Measurements from ENCODE around the gene ZC3H10. TPM values are rescaled to one million over a fixed set of nuclear protein-coding genes. Genes with fewer than 3 reads are reported as not detected.
"Not testable (repeated sequence)": the region's sequence is repeated elsewhere in the genome, so short reads cannot be mapped to it uniquely, and the experiment has no call there.

The ZC3H10 gene
- total RNA-seq, 2 donors from 2014 or later, result 3.5 to 4.1 TPM

- intact Hi-C loops (cut with DNase I, micrococcal nuclease), result no loop called here
- DNase-seq, result peak in 1 of 2 donors; percentile 63
- ATAC-seq, result peak; percentile 87
These were observed 28.7 kb downstream of the ZC3H10 start for GRCh38 chr12:56146492-56147460.

- ATAC-seq (no peak), DNase-seq (no peak)
- intact Hi-C loops (cut with DNase I, micrococcal nuclease), result no loop called here
These were observed 32.5 kb downstream of the ZC3H10 start for GRCh38 chr12:56150563-56150962.

- ATAC-seq (peak; percentile 71), DNase-seq (peak; percentile 67 to 86)
- intact Hi-C loops (cut with DNase I, micrococcal nuclease), result no loop called here
These were observed 33.6 kb downstream of the ZC3H10 start for GRCh38 chr12:56151672-56152131.

GRCh38 chr12:56152132-56152755, 34.2 kb downstream of the ZC3H10 start, which contains the start of gene MYL6B:
Gene MYL6B (plus strand): TSS chr12:56152587. CDS start chr12:56153919, 1,332 bp downstream.
- ATAC-seq, result peak; percentile 91
- intact Hi-C loops (cut with DNase I, micrococcal nuclease), result no loop called here
- peak; percentile 95 to 97 for DNase-seq

GRCh38 chr12:56152756-56153677, 35.0 kb downstream of the ZC3H10 start:
- intact Hi-C loops (cut with DNase I, micrococcal nuclease), result no loop called here
- ATAC-seq (no peak), DNase-seq (peak in 1 of 2 donors; percentile 27)

GRCh38 chr12:56153678-56154065, 35.6 kb downstream of the ZC3H10 start:
- ATAC-seq, result no peak
- intact Hi-C loops (cut with DNase I, micrococcal nuclease), result no loop called here
- peak in 1 of 2 donors; percentile 22 for DNase-seq

- intact Hi-C loops (cut with DNase I, micrococcal nuclease), result no loop called here
These were observed 36.2 kb downstream of the ZC3H10 start for GRCh38 chr12:56154246-56154771.

GRCh38 chr12:56154818-56155217, 36.8 kb downstream of the ZC3H10 start:
- ATAC-seq (no peak), DNase-seq (peak in 1 of 2 donors; percentile 24)
- intact Hi-C loops (cut with DNase I, micrococcal nuclease), result no loop called here

More at GRCh38 chr12:56154246-56154771, 36.2 kb downstream of the ZC3H10 start:
- DNase-seq (peak in 1 of 2 donors; percentile 20), ATAC-seq (no peak)

GRCh38 chr12:56155256-56155845, 37.3 kb downstream of the ZC3H10 start:
- DNase-seq (peak in 1 of 2 donors; percentile 24), ATAC-seq (no peak)
- intact Hi-C loops (cut with DNase I, micrococcal nuclease), result no loop called here

GRCh38 chr12:56156464-56157200, 38.6 kb downstream of the ZC3H10 start:
- DNase-seq, result peak in 1 of 2 donors; percentile 18
- ATAC-seq; intact Hi-C loops (cut with DNase I, micrococcal nuclease): not testable (repeated sequence)

GRCh38 chr12:56157201-56158028, 39.3 kb downstream of the ZC3H10 start:
- intact Hi-C loops (cut with DNase I, micrococcal nuclease), result loop anchor here in 1 of 2 donors (2.0 kb wide), 1 partner anchor 31 kb away; the partner anchor contains the start of gene SMARCC2
- DNase-seq (peak; percentile 75 to 80), ATAC-seq (peak; percentile 51)

- intact Hi-C loops (cut with DNase I, micrococcal nuclease), result loop anchor here in 1 of 2 donors (2.0 kb wide), 1 partner anchor 31 kb away; the partner anchor contains the start of gene SMARCC2
- DNase-seq, result peak; percentile 96 to 99
- ATAC-seq, result peak; percentile 82
These were observed 40.2 kb downstream of the ZC3H10 start, which contains the start of gene MYL6 for GRCh38 chr12:56158029-56158925. Gene MYL6 (plus strand): TSS chr12:56158359. CDS start chr12:56158402, 43 bp downstream.

- peak; percentile 64 for ATAC-seq
- intact Hi-C loops (cut with DNase I, micrococcal nuclease), result loop anchor here in 1 of 2 donors (2.0 kb wide), 1 partner anchor 30 kb away; the partner anchor contains the start of gene SMARCC2
These were observed 40.9 kb downstream of the ZC3H10 start for GRCh38 chr12:56158926-56159461.

GRCh38 chr12:56159482-56160192, 41.6 kb downstream of the ZC3H10 start:
- ATAC-seq, result no peak
- intact Hi-C loops (cut with DNase I, micrococcal nuclease), result loop anchor here in 1 of 2 donors (2.0 to 5.0 kb wide), 2 partner anchors 29 to 32 kb away; partner anchors contain the start of genes ESYT1 and SMARCC2
- DNase-seq, result peak in 1 of 2 donors; percentile 25

More at GRCh38 chr12:56158926-56159461, 40.9 kb downstream of the ZC3H10 start:
- peak; percentile 86 to 93 for DNase-seq
